ENCODE data around the gene SMIM21. TPM values are rescaled to one million over a fixed set of nuclear protein-coding genes. Genes with fewer than 3 reads are reported as not detected.
A peak's percentile ranks its signal among the peaks of the same experiment; 100 is the strongest.

SMIM21 gene
- total RNA-seq, 1 experiment from 2014 or later, result not detected

DNA sequence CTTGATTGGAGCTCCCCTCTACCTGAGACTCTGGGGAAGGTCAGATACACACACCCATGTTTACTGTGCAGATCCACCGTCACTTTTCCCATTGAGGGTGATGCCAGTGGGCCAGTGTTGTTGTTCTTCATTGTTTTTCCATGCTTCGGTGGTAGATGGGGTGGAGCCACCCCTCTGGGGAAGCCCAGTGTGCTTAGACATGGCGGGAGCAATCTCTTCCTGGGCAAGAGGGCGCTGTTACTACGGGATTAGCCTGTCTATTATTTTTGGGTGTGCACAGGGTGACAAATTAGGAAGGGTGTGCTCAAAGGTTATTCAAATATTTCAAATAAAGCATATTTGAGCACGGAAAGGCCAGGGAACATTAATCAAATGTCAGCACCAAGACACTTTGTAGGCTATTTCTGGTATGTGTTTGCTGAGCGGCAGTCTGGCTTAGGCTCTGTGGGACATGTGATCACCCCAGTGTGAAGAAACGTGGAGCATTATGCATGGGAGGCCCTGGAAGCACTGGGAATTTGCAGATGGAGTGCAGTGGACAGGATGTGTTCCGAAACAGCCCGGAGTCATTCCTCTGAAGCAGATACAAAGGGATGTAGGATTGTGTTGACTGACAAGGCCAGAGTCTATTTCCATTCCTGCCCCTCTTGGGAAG lies 34.8 kb upstream of the SMIM21 start (continued):
- TF ChIP-seq, protein P1, sequence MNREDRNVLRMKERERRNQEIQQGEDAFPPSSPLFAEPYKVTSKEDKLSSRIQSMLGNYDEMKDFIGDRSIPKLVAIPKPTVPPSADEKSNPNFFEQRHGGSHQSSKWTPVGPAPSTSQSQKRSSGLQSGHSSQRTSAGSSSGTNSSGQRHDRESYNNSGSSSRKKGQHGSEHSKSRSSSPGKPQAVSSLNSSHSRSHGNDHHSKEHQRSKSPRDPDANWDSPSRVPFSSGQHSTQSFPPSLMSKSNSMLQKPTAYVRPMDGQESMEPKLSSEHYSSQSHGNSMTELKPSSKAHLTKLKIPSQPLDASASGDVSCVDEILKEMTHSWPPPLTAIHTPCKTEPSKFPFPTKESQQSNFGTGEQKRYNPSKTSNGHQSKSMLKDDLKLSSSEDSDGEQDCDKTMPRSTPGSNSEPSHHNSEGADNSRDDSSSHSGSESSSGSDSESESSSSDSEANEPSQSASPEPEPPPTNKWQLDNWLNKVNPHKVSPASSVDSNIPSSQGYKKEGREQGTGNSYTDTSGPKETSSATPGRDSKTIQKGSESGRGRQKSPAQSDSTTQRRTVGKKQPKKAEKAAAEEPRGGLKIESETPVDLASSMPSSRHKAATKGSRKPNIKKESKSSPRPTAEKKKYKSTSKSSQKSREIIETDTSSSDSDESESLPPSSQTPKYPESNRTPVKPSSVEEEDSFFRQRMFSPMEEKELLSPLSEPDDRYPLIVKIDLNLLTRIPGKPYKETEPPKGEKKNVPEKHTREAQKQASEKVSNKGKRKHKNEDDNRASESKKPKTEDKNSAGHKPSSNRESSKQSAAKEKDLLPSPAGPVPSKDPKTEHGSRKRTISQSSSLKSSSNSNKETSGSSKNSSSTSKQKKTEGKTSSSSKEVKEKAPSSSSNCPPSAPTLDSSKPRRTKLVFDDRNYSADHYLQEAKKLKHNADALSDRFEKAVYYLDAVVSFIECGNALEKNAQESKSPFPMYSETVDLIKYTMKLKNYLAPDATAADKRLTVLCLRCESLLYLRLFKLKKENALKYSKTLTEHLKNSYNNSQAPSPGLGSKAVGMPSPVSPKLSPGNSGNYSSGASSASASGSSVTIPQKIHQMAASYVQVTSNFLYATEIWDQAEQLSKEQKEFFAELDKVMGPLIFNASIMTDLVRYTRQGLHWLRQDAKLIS (CRISPR knock-in tag; IDR thresholded peaks at IDR 0.05; ENCODE audit: borderline replicate concordance), result no peak

DNA sequence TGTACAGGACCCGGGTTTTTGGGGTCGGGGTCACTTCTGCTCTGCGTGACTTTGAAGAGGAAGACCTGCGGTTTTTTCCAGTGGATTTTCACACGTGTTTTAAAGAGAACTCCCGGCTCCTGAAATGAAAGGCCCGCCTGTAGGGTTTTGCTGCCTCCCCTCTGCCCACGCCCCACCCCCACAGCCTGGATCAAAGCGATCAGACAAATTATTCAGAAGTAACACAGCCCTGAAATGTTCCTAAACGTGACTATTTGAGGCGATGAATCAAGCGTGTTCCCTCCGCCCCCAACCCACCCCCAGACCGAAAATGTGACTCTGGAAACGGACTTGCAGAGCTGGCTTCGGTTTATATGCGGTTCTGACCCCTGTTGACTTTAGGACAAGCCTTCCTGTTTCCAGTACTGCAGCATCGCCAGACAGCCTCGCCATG lies 28.7 kb upstream of the SMIM21 start:
- CTCF ChIA-PET, result interaction anchor here (0.7 kb wide), 1 partner anchor 75 kb away, joined by 3 read pairs; no protein-coding TSS in a partner anchor
- TF ChIP-seq ELF4 (CRISPR knock-in tag; IDR thresholded peaks at IDR 0.05; ENCODE audit: low read depth), result no peak
- TF ChIP-seq TEAD4 (CRISPR knock-in tag; IDR thresholded peaks at IDR 0.05), result no peak
- TF ChIP-seq FOXJ3 (CRISPR knock-in tag; IDR thresholded peaks at IDR 0.05; ENCODE audit: borderline replicate concordance), result no peak
- TF ChIP-seq ATF1 (CRISPR knock-in tag; IDR thresholded peaks at IDR 0.05), result no peak
- TF ChIP-seq, protein P2, sequence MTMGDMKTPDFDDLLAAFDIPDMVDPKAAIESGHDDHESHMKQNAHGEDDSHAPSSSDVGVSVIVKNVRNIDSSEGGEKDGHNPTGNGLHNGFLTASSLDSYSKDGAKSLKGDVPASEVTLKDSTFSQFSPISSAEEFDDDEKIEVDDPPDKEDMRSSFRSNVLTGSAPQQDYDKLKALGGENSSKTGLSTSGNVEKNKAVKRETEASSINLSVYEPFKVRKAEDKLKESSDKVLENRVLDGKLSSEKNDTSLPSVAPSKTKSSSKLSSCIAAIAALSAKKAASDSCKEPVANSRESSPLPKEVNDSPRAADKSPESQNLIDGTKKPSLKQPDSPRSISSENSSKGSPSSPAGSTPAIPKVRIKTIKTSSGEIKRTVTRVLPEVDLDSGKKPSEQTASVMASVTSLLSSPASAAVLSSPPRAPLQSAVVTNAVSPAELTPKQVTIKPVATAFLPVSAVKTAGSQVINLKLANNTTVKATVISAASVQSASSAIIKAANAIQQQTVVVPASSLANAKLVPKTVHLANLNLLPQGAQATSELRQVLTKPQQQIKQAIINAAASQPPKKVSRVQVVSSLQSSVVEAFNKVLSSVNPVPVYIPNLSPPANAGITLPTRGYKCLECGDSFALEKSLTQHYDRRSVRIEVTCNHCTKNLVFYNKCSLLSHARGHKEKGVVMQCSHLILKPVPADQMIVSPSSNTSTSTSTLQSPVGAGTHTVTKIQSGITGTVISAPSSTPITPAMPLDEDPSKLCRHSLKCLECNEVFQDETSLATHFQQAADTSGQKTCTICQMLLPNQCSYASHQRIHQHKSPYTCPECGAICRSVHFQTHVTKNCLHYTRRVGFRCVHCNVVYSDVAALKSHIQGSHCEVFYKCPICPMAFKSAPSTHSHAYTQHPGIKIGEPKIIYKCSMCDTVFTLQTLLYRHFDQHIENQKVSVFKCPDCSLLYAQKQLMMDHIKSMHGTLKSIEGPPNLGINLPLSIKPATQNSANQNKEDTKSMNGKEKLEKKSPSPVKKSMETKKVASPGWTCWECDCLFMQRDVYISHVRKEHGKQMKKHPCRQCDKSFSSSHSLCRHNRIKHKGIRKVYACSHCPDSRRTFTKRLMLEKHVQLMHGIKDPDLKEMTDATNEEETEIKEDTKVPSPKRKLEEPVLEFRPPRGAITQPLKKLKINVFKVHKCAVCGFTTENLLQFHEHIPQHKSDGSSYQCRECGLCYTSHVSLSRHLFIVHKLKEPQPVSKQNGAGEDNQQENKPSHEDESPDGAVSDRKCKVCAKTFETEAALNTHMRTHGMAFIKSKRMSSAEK (CRISPR knock-in tag; IDR thresholded peaks at IDR 0.05; ENCODE audit: borderline replicate concordance), result no peak
- TF ChIP-seq, protein P3, sequence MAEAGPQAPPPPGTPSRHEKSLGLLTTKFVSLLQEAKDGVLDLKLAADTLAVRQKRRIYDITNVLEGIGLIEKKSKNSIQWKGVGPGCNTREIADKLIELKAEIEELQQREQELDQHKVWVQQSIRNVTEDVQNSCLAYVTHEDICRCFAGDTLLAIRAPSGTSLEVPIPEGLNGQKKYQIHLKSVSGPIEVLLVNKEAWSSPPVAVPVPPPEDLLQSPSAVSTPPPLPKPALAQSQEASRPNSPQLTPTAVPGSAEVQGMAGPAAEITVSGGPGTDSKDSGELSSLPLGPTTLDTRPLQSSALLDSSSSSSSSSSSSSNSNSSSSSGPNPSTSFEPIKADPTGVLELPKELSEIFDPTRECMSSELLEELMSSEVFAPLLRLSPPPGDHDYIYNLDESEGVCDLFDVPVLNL (CRISPR knock-in tag; IDR thresholded peaks at IDR 0.05; ENCODE audit: borderline replicate concordance, low read depth), result no peak
- no peak for TF ChIP-seq FOXK1 (CRISPR knock-in tag; IDR thresholded peaks at IDR 0.05)
- TF ChIP-seq, protein P4, sequence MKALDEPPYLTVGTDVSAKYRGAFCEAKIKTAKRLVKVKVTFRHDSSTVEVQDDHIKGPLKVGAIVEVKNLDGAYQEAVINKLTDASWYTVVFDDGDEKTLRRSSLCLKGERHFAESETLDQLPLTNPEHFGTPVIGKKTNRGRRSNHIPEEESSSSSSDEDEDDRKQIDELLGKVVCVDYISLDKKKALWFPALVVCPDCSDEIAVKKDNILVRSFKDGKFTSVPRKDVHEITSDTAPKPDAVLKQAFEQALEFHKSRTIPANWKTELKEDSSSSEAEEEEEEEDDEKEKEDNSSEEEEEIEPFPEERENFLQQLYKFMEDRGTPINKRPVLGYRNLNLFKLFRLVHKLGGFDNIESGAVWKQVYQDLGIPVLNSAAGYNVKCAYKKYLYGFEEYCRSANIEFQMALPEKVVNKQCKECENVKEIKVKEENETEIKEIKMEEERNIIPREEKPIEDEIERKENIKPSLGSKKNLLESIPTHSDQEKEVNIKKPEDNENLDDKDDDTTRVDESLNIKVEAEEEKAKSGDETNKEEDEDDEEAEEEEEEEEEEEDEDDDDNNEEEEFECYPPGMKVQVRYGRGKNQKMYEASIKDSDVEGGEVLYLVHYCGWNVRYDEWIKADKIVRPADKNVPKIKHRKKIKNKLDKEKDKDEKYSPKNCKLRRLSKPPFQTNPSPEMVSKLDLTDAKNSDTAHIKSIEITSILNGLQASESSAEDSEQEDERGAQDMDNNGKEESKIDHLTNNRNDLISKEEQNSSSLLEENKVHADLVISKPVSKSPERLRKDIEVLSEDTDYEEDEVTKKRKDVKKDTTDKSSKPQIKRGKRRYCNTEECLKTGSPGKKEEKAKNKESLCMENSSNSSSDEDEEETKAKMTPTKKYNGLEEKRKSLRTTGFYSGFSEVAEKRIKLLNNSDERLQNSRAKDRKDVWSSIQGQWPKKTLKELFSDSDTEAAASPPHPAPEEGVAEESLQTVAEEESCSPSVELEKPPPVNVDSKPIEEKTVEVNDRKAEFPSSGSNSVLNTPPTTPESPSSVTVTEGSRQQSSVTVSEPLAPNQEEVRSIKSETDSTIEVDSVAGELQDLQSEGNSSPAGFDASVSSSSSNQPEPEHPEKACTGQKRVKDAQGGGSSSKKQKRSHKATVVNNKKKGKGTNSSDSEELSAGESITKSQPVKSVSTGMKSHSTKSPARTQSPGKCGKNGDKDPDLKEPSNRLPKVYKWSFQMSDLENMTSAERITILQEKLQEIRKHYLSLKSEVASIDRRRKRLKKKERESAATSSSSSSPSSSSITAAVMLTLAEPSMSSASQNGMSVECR (CRISPR knock-in tag; IDR thresholded peaks at IDR 0.05; ENCODE audit: borderline replicate concordance), result no peak
- TF ChIP-seq, protein P5, sequence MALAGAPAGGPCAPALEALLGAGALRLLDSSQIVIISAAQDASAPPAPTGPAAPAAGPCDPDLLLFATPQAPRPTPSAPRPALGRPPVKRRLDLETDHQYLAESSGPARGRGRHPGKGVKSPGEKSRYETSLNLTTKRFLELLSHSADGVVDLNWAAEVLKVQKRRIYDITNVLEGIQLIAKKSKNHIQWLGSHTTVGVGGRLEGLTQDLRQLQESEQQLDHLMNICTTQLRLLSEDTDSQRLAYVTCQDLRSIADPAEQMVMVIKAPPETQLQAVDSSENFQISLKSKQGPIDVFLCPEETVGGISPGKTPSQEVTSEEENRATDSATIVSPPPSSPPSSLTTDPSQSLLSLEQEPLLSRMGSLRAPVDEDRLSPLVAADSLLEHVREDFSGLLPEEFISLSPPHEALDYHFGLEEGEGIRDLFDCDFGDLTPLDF (CRISPR knock-in tag; IDR thresholded peaks at IDR 0.05), result no peak
- no peak for TF ChIP-seq GRHL2 (CRISPR knock-in tag; IDR thresholded peaks at IDR 0.05; ENCODE audit: insufficient replicate concordance, severe bottlenecking)
- TF ChIP-seq SP1 (CRISPR knock-in tag; conservative IDR thresholded peaks at IDR 0.05), result no peak
- TF ChIP-seq, protein P6, sequence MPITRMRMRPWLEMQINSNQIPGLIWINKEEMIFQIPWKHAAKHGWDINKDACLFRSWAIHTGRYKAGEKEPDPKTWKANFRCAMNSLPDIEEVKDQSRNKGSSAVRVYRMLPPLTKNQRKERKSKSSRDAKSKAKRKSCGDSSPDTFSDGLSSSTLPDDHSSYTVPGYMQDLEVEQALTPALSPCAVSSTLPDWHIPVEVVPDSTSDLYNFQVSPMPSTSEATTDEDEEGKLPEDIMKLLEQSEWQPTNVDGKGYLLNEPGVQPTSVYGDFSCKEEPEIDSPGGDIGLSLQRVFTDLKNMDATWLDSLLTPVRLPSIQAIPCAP (CRISPR knock-in tag; IDR thresholded peaks at IDR 0.05), result no peak
- TF ChIP-seq, protein P7, sequence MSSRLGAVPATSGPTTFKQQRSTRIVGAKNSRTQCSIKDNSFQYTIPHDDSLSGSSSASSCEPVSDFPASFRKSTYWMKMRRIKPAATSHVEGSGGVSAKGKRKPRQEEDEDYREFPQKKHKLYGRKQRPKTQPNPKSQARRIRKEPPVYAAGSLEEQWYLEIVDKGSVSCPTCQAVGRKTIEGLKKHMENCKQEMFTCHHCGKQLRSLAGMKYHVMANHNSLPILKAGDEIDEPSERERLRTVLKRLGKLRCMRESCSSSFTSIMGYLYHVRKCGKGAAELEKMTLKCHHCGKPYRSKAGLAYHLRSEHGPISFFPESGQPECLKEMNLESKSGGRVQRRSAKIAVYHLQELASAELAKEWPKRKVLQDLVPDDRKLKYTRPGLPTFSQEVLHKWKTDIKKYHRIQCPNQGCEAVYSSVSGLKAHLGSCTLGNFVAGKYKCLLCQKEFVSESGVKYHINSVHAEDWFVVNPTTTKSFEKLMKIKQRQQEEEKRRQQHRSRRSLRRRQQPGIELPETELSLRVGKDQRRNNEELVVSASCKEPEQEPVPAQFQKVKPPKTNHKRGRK (CRISPR knock-in tag; IDR thresholded peaks at IDR 0.05; ENCODE audit: borderline replicate concordance), result no peak

More for the DNA sequence above, 28.7 kb upstream of the SMIM21 start:
- DNase-seq (ENCODE audit: low spot score), result no peak
- Mint-ChIP-seq H3K36me3 (peaks cover 18% of the 10 kb centered on the region), H3K4me3 (peak overlapping the region; percentile 56), H3K27ac (no peak overlapping the region), H3K27me3 (ENCODE audit: low read depth) (peaks cover 38% of the 10 kb centered on the region), H3K9me3 (peaks cover 26% of the 10 kb centered on the region), H3K4me1 (peaks cover 17% of the 10 kb centered on the region)
- ATAC-seq, result no peak
- POLR2A ChIA-PET, result interaction anchor here (0.6 kb wide), 1 partner anchor 49 kb away, joined by 5 read pairs; no protein-coding TSS in a partner anchor
